Middle frontal gyrus (tissue), 1 donor: ENCODE measurements around the gene C1QL2.

Source experiments
- DNase-seq: peaks from one replicate; pipeline ENCODE4 v3.0.0-alpha.2; 2015; ENCODE audit warnings: low spot score; ENCODE audit errors: extremely low spot score

The C1QL2 gene

GRCh38 chr2:119158563-119159347 is at the start of gene C1QL2:
TSS of gene C1QL2 (minus strand) at chr2:119158751. CDS start at chr2:119158269, 482 bp downstream.
- no peak for DNase-seq

- DNase-seq = no peak
Measured at GRCh38 chr2:119207447-119207846, 48.9 kb upstream of the C1QL2 start.

- no peak for DNase-seq
Measured at GRCh38 chr2:119206201-119206600, 47.6 kb upstream of the C1QL2 start.

GRCh38 chr2:119205001-119205706 is 46.6 kb upstream of the C1QL2 start:
- DNase-seq = no peak

- DNase-seq = no peak
Measured at GRCh38 chr2:119204525-119204924, 46.0 kb upstream of the C1QL2 start.

- DNase-seq = no peak
Measured at GRCh38 chr2:119202610-119203310, 44.2 kb upstream of the C1QL2 start.

- DNase-seq = no peak
Measured at GRCh38 chr2:119201815-119202214, 43.3 kb upstream of the C1QL2 start.

GRCh38 chr2:119198240-119198840 is 39.8 kb upstream of the C1QL2 start:
- DNase-seq = no peak

GRCh38 chr2:119197529-119198239 is 39.1 kb upstream of the C1QL2 start:
- DNase-seq = no peak

GRCh38 chr2:119197126-119197405 is 38.5 kb upstream of the C1QL2 start:
- DNase-seq = no peak

GRCh38 chr2:119196301-119197125 is 38.0 kb upstream of the C1QL2 start:
- DNase-seq = no peak

GRCh38 chr2:119195887-119196286 is 37.3 kb upstream of the C1QL2 start:
- no peak for DNase-seq

- DNase-seq = no peak
Measured at GRCh38 chr2:119195001-119195400, 36.5 kb upstream of the C1QL2 start.

GRCh38 chr2:119192893-119193292 is 34.3 kb upstream of the C1QL2 start:
- no peak for DNase-seq

- DNase-seq = no peak
Measured at GRCh38 chr2:119190321-119191111, 32.0 kb upstream of the C1QL2 start.

- DNase-seq = no peak
Measured at GRCh38 chr2:119184512-119184911, 26.0 kb upstream of the C1QL2 start.

- no peak for DNase-seq
Measured at GRCh38 chr2:119181791-119182445, 23.4 kb upstream of the C1QL2 start.

- no peak for DNase-seq
Measured at GRCh38 chr2:119181391-119181790, 22.8 kb upstream of the C1QL2 start.

- DNase-seq = no peak
Measured at GRCh38 chr2:119180892-119181291, 22.3 kb upstream of the C1QL2 start.
